Endometrium (tissue), 2 donors: ENCODE measurements around the gene CYBRD1.

Experiments
- FAIRE-seq: peaks from 2 replicates; lab custom pipeline; 2012; peaks lifted over from hg19 to GRCh38; lab: Jason Lieb, UNC
- donor health status: control.
- donor health status: control.

Gene CYBRD1

GRCh38 chr2:171602352-171602751 lies 80.1 kb downstream of the CYBRD1 start:
- FAIRE-seq: no peak
